IPS-NIHi7 (cell line): Measurements from ENCODE around the gene MIER1.
"Not testable (repeated sequence)": the region's sequence is repeated elsewhere in the genome, so short reads cannot be mapped to it uniquely, and the experiment has no call there.

Experiments
- DNase-seq: peaks from one replicate; pipeline ENCODE4 v3.0.0; 2012; ENCODE audit warnings: mixed read lengths; ENCODE audit errors: extremely low spot score

The MIER1 gene

GRCh38 chr1:66924756-66925557 lies at the start of gene MIER1, which contains the start of gene DNAI4:
Gene MIER1, plus strand, starts transcription at chr1:66924990. Its CDS starts 39 bp downstream, at chr1:66925029.
Gene DNAI4, minus strand, starts transcription at chr1:66924856. Its CDS starts 25 bp downstream, at chr1:66924831.
- peak; percentile 99 for DNase-seq

GRCh38 chr1:66876664-66877063 lies 48.1 kb upstream of the MIER1 start:
- peak; percentile 15 for DNase-seq

GRCh38 chr1:66889030-66889429 lies 35.8 kb upstream of the MIER1 start:
- DNase-seq: no peak

DNA sequence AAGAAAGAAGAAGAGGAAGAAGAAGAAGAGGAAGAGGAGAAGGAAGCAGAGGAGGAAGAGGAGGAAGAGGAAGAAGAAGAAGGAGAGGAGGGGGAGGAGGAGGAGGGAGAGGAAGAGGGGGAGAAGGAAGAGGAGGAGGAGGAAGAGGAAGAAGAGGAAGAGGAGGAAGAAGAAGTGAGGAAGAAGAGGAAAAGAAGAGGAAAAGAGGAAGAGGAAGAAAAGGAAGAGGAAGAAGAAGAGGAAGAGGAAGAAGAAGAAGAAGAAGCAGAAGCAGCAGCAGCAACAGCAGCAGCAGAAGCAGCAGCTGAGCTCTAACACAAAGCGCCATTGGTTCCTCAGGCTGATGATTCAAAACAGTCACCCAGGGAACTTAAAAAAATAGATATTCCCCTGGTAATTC lies 34.2 kb upstream of the MIER1 start:
- no peak for DNase-seq

DNA sequence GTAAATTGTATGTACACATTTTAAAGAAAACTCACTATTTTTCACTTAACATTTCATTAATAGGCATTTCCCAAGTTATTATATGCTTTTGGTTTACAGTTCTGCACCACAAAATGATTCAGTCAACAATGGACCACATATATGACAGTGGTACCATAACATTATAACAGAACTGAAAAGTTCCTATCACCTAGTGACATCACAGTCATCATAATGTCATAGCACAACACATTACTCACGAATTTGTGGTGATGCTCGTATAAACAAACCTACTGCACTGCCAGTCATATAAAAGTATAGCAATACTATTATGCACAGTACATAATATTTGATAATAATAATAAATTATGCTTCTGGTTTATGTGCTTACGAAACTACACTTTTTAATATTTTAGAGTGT lies 31.1 kb upstream of the MIER1 start:
- no peak for DNase-seq

DNA sequence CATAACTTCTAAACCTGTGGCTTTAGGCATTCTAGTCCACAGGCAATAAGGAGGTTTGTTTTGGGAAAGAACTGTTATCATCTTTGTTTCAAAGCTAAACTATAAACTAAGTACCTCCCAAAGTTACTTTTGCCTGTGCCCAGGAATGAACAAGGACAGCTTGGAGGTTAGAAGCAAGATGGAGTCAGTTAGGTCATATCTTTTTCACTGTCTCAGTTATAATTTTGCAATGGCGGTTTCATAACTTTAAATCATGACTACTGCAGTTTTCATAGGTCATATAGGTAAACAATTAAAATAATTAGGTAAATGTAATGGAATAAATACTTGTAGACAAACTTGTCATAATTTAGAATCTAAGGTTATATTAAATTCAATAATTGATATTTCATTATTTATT lies 9.6 kb upstream of the MIER1 start:
- not testable (repeated sequence) for DNase-seq

- DNase-seq: no peak
Measured at GRCh38 chr1:66916320-66916719, 8.5 kb upstream of the MIER1 start.

GRCh38 chr1:66917476-66917875 lies 7.3 kb upstream of the MIER1 start:
- DNase-seq: no peak

DNA sequence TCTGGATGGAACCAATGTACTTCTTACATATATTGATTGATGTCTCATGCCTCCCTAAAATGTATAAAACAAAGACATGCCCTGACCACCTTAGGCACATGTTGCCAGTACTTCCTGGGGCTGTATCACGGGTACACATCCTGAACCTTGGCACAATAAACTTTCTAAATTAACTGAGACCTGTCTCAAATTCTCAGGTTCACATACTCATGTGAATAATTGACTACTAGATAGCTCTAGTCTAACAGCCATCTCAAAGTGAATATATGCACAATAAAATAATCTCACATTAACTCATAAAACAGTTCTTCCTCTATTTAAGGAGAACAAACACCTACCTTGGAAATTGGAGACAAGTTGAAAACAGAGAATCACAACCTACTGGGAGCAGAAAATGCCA lies 5.7 kb upstream of the MIER1 start:
- no peak for DNase-seq

DNA sequence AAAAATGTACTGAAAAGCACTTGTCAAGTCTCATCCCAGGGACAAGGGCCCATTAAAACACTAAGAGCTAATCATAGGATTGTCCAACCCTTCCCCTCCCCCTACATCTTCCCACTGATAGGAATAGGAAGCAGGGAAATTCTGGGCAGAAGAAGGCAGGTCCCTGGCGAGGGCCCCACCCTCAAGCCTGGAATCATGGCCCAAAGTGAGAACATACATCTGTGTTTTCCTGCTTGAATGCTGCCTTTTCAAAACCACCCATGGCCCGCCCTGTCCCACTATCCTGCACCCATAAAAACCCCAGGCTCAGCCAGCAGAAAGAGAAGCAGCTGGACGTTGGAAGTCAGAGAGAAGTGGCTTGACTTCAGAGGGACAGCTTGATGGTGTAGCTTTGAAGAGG lies 5.0 kb upstream of the MIER1 start:
- no peak for DNase-seq

DNA sequence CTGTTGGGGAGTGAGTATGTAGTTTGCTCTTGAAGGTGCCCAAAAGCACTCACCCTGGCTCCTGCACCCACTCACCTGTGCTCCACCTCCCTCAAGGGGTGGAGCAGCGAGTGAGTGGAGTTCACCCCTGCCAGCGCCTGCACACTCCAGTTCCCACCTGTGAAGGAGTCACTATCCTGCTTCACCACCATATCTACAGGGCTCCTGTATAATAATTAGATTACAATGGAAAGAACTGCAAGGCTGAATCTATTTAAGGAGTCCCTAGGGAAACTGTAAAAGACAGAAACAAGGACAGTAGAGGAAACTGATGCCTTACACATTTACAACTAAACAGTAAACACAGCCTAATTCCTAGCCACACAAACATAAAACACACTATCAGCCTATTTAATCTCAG lies 4.2 kb upstream of the MIER1 start:
- DNase-seq: no peak

DNA sequence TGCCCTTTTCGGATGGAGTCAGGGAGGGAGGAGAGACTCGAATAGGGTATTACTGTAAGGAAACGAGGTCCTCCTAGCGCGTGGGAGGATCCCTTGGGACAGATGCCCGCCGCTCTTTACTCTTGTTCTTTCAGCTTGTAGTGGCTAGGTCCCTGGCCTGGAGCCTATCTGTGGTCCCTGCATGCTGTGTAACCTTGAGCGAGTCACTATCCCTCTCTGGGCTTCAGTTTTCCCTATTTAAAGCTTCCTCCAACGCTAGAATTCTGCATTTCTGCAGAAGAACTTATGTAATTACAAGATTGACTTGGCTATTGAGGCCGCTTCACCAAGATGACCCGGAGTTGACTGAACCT lies 744 bp downstream of the MIER1 start:
- no peak for DNase-seq

- peak; percentile 8 for DNase-seq
Measured at GRCh38 chr1:66925944-66926343, 1.2 kb downstream of the MIER1 start.

GRCh38 chr1:66927528-66927927 lies 2.7 kb downstream of the MIER1 start:
- DNase-seq: no peak

DNA sequence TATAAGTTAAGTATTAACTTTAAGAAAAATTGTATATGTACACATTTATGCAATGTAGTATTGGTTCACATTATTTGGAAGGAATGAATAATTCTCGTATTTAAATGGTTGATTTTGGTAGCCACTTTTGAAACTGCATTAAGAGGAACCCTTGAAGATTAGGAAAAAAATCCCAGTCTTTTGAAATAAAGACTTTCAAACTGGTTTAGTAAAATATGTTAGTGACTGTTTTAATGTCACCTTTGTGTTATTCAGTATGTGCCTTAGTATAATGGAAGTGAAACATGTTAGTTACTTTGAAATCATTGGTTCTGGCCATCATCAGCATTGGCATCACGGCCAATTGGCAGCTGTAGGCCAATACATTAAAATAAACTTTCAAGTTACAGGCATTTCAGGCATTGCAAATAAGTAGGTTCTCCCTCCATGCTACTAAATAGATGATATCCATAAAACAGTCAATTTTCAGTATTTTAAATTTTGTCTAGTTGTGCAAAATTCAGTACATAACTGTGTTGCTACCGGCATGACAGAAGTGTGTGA lies 4.4 kb downstream of the MIER1 start:
- no peak for DNase-seq

DNA sequence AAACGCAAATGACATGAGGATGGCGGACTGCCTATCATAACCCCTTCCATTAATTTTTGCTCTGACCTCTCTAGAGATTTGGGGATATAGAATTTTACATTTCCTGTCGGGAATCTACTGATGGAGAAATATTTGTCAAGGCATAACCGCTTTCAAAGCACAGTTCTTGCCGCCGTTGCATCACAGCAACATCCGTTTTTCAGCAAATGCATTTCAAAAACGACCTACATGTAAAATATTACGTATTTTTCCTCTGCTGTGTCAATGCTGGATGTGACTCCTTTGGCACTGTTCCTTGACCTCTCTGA lies 4.9 kb downstream of the MIER1 start:
- DNase-seq: no peak

DNA sequence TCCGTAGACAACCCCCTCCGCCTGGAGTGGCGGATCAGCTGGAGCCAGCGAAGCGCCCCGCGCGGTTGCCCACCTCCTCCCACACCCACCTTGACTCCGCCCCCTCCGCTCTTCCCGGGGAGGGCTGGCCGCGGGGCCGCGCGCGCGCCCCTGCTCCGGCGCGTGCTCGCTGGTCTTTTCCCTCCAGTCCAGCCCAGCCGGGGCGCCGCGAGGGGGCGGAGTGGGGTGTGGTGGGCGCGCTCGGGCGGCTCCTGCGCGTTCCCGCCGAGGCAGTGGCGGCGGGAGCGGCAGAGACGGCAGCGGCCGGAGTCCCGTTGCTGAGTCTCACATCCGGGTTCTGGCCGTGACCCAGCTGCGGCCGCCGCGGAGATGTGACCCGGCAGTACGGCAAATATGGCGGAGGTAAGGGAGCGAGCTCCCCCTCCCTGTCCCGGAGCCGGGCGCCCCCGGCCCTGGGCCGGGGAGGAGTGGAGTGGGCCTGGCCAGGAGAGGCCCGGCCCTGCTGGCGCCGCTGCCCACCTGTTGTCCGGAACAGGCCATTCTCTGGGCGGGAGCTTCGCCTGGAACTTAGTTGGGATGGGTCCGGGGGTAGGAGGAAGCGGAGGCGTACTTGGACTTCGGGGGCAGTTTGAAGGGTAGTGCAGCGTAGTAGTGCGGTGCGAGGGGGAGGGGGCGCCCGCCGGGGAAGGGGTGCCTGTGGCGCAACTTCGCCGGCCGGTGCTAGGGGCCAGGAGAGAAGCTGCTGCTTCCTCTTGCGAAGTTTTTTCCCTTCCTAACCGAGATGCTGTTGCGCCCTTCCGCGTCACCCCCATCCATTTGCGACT lies 5.4 kb downstream of the MIER1 start:
- DNase-seq: peak; percentile 86

DNA sequence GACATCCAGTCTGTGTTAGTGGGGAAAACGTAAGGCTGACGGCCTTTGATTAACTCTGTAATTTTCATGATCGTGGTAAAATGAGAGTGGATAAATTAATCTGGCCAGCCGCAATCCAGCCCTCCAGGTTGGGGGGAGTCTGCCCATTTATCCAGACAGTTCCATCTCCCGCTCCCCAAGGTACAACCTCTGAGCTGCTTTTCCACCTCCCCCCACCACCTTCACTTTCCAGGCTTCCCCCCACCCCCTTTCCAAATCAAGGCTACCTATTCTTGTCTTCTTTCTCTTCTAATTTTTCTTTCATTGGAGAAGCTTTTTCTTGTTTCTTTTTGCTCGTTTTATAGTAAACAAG lies 6.0 kb downstream of the MIER1 start:
- DNase-seq: peak; percentile 12

DNA sequence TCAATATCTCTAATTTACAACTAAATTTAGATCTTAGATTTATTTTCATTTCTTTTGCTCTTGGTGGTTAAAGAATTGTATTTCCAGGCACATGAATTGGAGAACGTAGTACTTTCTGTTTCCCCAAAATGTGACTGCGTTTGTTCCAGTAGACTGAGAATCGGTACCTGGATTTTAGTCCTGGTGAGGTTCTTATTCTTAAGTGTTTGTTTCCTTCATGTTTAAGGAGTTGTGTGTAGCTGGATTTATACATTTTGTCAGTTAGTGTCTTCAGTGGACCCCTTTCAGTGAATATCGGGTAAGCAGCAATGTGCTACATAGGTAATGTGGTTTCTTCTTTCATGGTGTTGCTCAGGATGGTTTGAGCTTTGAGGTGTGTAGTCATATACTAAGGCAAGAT lies 6.8 kb downstream of the MIER1 start:
- DNase-seq: no peak

GRCh38 chr1:66932291-66932690 lies 7.5 kb downstream of the MIER1 start:
- no peak for DNase-seq

GRCh38 chr1:66933887-66934700 lies 9.3 kb downstream of the MIER1 start:
- DNase-seq: no peak

GRCh38 chr1:66937529-66938234 lies 12.9 kb downstream of the MIER1 start:
- DNase-seq: no peak
